Nephron progenitor cell (in vitro differentiated cells): ENCODE measurements around the gene TRPC1.

ENCODE experiments used
- DNase-seq: peaks from one replicate; pipeline ENCODE4 v3.0.0; 2021
- H3K27ac Mint-ChIP-seq: 2 replicates; pipeline ENCODE4 v1.8.0; 2021; ENCODE audit warnings: mild to moderate bottlenecking, moderate library complexity, mixed read lengths
- H3K27me3 Mint-ChIP-seq: 2 replicates; pipeline ENCODE4 v1.8.0; 2021; ENCODE audit warnings: mild to moderate bottlenecking, low read depth, mixed read lengths; ENCODE audit not compliant: poor library complexity
- H3K36me3 Mint-ChIP-seq: 2 replicates; pipeline ENCODE4 v1.8.0; 2021; ENCODE audit warnings: low read depth, mixed read lengths
- H3K4me1 Mint-ChIP-seq: 2 replicates; pipeline ENCODE4 v1.8.0; 2021; ENCODE audit warnings: mixed read lengths
- H3K4me3 Mint-ChIP-seq: 2 replicates; pipeline ENCODE4 v1.8.0; 2021; ENCODE audit warnings: mild to moderate bottlenecking, moderate library complexity, mixed read lengths
- H3K9me3 Mint-ChIP-seq: 2 replicates; pipeline ENCODE4 v1.8.0; 2021; ENCODE audit warnings: mild to moderate bottlenecking, moderate library complexity, mixed read lengths
- CTCF ChIP-seq: fragments of 200-600 bp; sonication (generic); IDR thresholded peaks from 2 replicates; pipeline ENCODE4 v1.5.0; 2021; ENCODE audit warnings: antibody characterized with exemption

The TRPC1 gene

GRCh38 chr3:142846779-142847577 lies 123.1 kb downstream of the TRPC1 start:
- H3K27ac Mint-ChIP-seq, result peak overlapping the region; percentile 80
- TF ChIP-seq CTCF, result no peak
- DNase-seq, result no peak
- no peaks in the 10 kb centered on the region for H3K4me1 Mint-ChIP-seq
- peaks cover 28% of the 10 kb centered on the region for H3K36me3 Mint-ChIP-seq
- no peak overlapping the region for H3K4me3 Mint-ChIP-seq
- H3K9me3 Mint-ChIP-seq, result no peaks in the 10 kb centered on the region
- H3K27me3 Mint-ChIP-seq, result no peaks in the 10 kb centered on the region

- no peak overlapping the region for H3K4me3 Mint-ChIP-seq
- DNase-seq, result no peak
- no peaks in the 10 kb centered on the region for H3K4me1 Mint-ChIP-seq
- TF ChIP-seq CTCF, result no peak
- H3K36me3 Mint-ChIP-seq, result peaks cover 27% of the 10 kb centered on the region
- no peak overlapping the region for H3K27ac Mint-ChIP-seq
- no peaks in the 10 kb centered on the region for H3K27me3 Mint-ChIP-seq
- no peaks in the 10 kb centered on the region for H3K9me3 Mint-ChIP-seq
Observed at GRCh38 chr3:142849148-142849547, 125.3 kb downstream of the TRPC1 start.

- TF ChIP-seq CTCF, result no peak
- H3K36me3 Mint-ChIP-seq, result peaks cover 15% of the 10 kb centered on the region
- H3K4me1 Mint-ChIP-seq, result no peaks in the 10 kb centered on the region
- H3K9me3 Mint-ChIP-seq, result no peaks in the 10 kb centered on the region
- no peak overlapping the region for H3K4me3 Mint-ChIP-seq
- no peak for DNase-seq
- no peak overlapping the region for H3K27ac Mint-ChIP-seq
- no peaks in the 10 kb centered on the region for H3K27me3 Mint-ChIP-seq
Observed at GRCh38 chr3:142850395-142851023, 126.7 kb downstream of the TRPC1 start.

- no peak for TF ChIP-seq CTCF
Observed at GRCh38 chr3:142852009-142852408, 128.2 kb downstream of the TRPC1 start.

GRCh38 chr3:142853270-142854168 lies 129.7 kb downstream of the TRPC1 start:
- H3K36me3 Mint-ChIP-seq, result peaks cover 5% of the 10 kb centered on the region
- H3K4me3 Mint-ChIP-seq, result no peak overlapping the region
- no peak overlapping the region for H3K27ac Mint-ChIP-seq
- DNase-seq, result no peak
- H3K4me1 Mint-ChIP-seq, result no peaks in the 10 kb centered on the region
- TF ChIP-seq CTCF, result no peak
- H3K27me3 Mint-ChIP-seq, result peaks cover 7% of the 10 kb centered on the region
- no peaks in the 10 kb centered on the region for H3K9me3 Mint-ChIP-seq

More at GRCh38 chr3:142852009-142852408, 128.2 kb downstream of the TRPC1 start:
- Mint-ChIP-seq H3K27me3 (peaks cover 7% of the 10 kb centered on the region), H3K36me3 (peaks cover 9% of the 10 kb centered on the region), H3K27ac (no peak overlapping the region), H3K4me3 (no peak overlapping the region), H3K9me3 (no peaks in the 10 kb centered on the region), H3K4me1 (no peaks in the 10 kb centered on the region)
- DNase-seq, result no peak
